Fibroblast of lung (primary cell): ENCODE data around the gene EIF4A3. TPM values are rescaled to one million over a fixed set of nuclear protein-coding genes. Genes with fewer than 3 reads are reported as not detected.

Experiments
- DNase-seq, 2 donors: peaks; one replicate each; pipeline versions ENCODE4 v3.0.0 to v3.0.0-alpha.2; 2010; ENCODE audit warnings: low read depth in 2 of 2
- H2AFZ ChIP-seq: 2 replicates; pipeline ENCODE4 v1.5.1; 2012; ENCODE audit warnings: low read length, control low read depth, inconsistent platforms
- H3K27ac ChIP-seq: 2 replicates; pipeline ENCODE4 v1.5.1; 2011; ENCODE audit warnings: low read length, control low read depth; ENCODE audit not compliant: insufficient read depth
- H3K27me3 ChIP-seq: 2 replicates; pipeline ENCODE4 v1.5.1; 2011; ENCODE audit warnings: mild to moderate bottlenecking, low read length; ENCODE audit not compliant: control insufficient read depth, insufficient read depth
- H3K36me3 ChIP-seq: 2 replicates; pipeline ENCODE4 v1.5.1; 2011; ENCODE audit warnings: low read length; ENCODE audit not compliant: control insufficient read depth, insufficient read depth
- H3K4me1 ChIP-seq: 2 replicates; pipeline ENCODE4 v1.5.1; 2011; ENCODE audit warnings: low read length; ENCODE audit not compliant: control insufficient read depth, insufficient read depth; ENCODE audit errors: extremely low read depth
- H3K4me2 ChIP-seq: 2 replicates; pipeline ENCODE4 v1.5.1; 2011; ENCODE audit warnings: low read length, control low read depth; ENCODE audit not compliant: insufficient read depth; ENCODE audit errors: extremely low read depth
- H3K4me3 ChIP-seq, 4 experiments: fragments of 200-600 bp in 1 of 4; sonication (generic) in 1 of 4; replicated peaks in 1 of 4; 2 replicates each; pipeline ENCODE4 v1.5.1; 2011 to 2016; ENCODE audit warnings: low read length in 4 of 4, low read depth in 3 of 4, mild to moderate bottlenecking in 3 of 4, control low read depth in 2 of 4, inconsistent platforms in 1 of 4, mixed read lengths in 1 of 4; ENCODE audit not compliant: insufficient read depth in 1 of 4; ENCODE audit errors: control extremely low read depth in 1 of 4
- H3K79me2 ChIP-seq: 2 replicates; pipeline ENCODE4 v1.5.1; 2012; ENCODE audit warnings: mild to moderate bottlenecking, low read length, inconsistent platforms; ENCODE audit not compliant: control insufficient read depth, insufficient read depth
- H3K9ac ChIP-seq: 2 replicates; pipeline ENCODE4 v1.5.1; 2011; ENCODE audit warnings: mild to moderate bottlenecking, low read length, control low read depth; ENCODE audit not compliant: insufficient read depth
- H3K9me3 ChIP-seq: 2 replicates; pipeline ENCODE4 v1.5.1; 2012; ENCODE audit warnings: low read depth, low read length; ENCODE audit not compliant: control insufficient read depth, insufficient read depth
- H4K20me1 ChIP-seq: 2 replicates; pipeline ENCODE4 v1.5.1; 2011; ENCODE audit warnings: low read length; ENCODE audit not compliant: control insufficient read depth, insufficient read depth; ENCODE audit errors: extremely low read depth
- CTCF ChIP-seq, 2 donors: IDR thresholded peaks in 1 of 2; conservative IDR thresholded peaks in 1 of 2; 1 replicate in 1 of 2; 2 replicates in 1 of 2; pipeline ENCODE4 v1.5.1; 2011 to 2012; ENCODE audit warnings: low read length in 2 of 2, control low read depth in 1 of 2, inconsistent platforms in 1 of 2, low read depth in 1 of 2, mild to moderate bottlenecking in 1 of 2
- EZH2 ChIP-seq: IDR thresholded peaks from 2 replicates; pipeline ENCODE4 v1.5.1; 2012; ENCODE audit warnings: low read length, control low read depth, mild to moderate bottlenecking; ENCODE audit errors: missing control alignments
- polyA plus RNA-seq, 2 donors: library from polyadenylated mRNA; depleted of rRNA in 1 of 2; stranded (reverse) in 1 of 2; unstranded in 1 of 2; fragments of >200 nt; gene quantifications; 2 replicates each; pipeline ENCODE4 v1.2.1, GENCODE V29; 2011 to 2012; ENCODE audit warnings: missing spikeins in 1 of 2
- total RNA-seq: library from RNA; depleted of rRNA; stranded (reverse); fragments of >200 nt; gene quantifications from 2 replicates; pipeline ENCODE4 v1.2.1, GENCODE V29; 2014

The EIF4A3 gene
- total and polyA plus RNA-seq, 2 donors (not counting 1 experiment from before 2014, with no cell fraction given): 73.2 to 110 TPM

- H3K9ac ChIP-seq: no peak overlapping the region
- no peaks in the 10 kb centered on the region for H3K4me1 ChIP-seq
- H3K27ac ChIP-seq: no peak overlapping the region
- H2AFZ ChIP-seq: no peak overlapping the region
- TF ChIP-seq EZH2 (no peak), CTCF (conservative IDR thresholded peaks at IDR 0.05 in 1 of 2, IDR thresholded peaks at IDR 0.05 in 1 of 2; ENCODE audit: low read depth in 1 of 2, low read length in 2 of 2) (no peak)
- no peak for DNase-seq
- no peak overlapping the region for H3K4me3 ChIP-seq
- no peaks in the 10 kb centered on the region for H3K27me3 ChIP-seq
- H3K79me2 ChIP-seq: peaks cover 16% of the 10 kb centered on the region
- H3K9me3 ChIP-seq: no peaks in the 10 kb centered on the region
- H4K20me1 ChIP-seq: no peaks in the 10 kb centered on the region
- no peak overlapping the region for H3K4me2 ChIP-seq
- peaks cover 39% of the 10 kb centered on the region for H3K36me3 ChIP-seq
These were observed 8.0 kb downstream of the EIF4A3 start for GRCh38 chr17:80138856-80139426.

GRCh38 chr17:80137131-80137530, 9.8 kb downstream of the EIF4A3 start:
- no peaks in the 10 kb centered on the region for H3K27me3 ChIP-seq
- H3K4me2 ChIP-seq: no peak overlapping the region
- no peak overlapping the region for H3K27ac ChIP-seq
- H3K36me3 ChIP-seq: peaks cover 36% of the 10 kb centered on the region
- no peak for DNase-seq
- no peak for TF ChIP-seq CTCF (conservative IDR thresholded peaks at IDR 0.05 in 1 of 2, IDR thresholded peaks at IDR 0.05 in 1 of 2; ENCODE audit: low read depth in 1 of 2, low read length in 2 of 2)
- TF ChIP-seq EZH2: no peak
- no peaks in the 10 kb centered on the region for H3K9me3 ChIP-seq
- peaks cover 3% of the 10 kb centered on the region for H3K79me2 ChIP-seq
- no peak overlapping the region for H2AFZ ChIP-seq
- no peak overlapping the region for H3K9ac ChIP-seq
- H3K4me3 ChIP-seq: no peak overlapping the region
- H3K4me1 ChIP-seq: no peaks in the 10 kb centered on the region
- no peaks in the 10 kb centered on the region for H4K20me1 ChIP-seq

GRCh38 chr17:80133626-80133970, 13.3 kb downstream of the EIF4A3 start:
- Histone ChIP-seq H3K9me3 (no peaks in the 10 kb centered on the region), H3K27ac (no peak overlapping the region), H3K4me3 (no peak overlapping the region), H3K27me3 (no peaks in the 10 kb centered on the region), H3K4me2 (no peak overlapping the region), H2AFZ (no peak overlapping the region), H3K36me3 (peaks cover 24% of the 10 kb centered on the region), H3K9ac (no peak overlapping the region), H3K4me1 (no peaks in the 10 kb centered on the region), H3K79me2 (no peaks in the 10 kb centered on the region), H4K20me1 (no peaks in the 10 kb centered on the region)
- no peak for DNase-seq
- TF ChIP-seq EZH2 (no peak), CTCF (conservative IDR thresholded peaks at IDR 0.05 in 1 of 2, IDR thresholded peaks at IDR 0.05 in 1 of 2; ENCODE audit: low read depth in 1 of 2, low read length in 2 of 2) (no peak)
